ENCODE data around the gene METTL21C. TPM values are rescaled to one million over a fixed set of nuclear protein-coding genes. Genes with fewer than 3 reads are reported as not detected.

METTL21C gene
- total RNA-seq, 1 experiment from 2014 or later = not detected

DNA sequence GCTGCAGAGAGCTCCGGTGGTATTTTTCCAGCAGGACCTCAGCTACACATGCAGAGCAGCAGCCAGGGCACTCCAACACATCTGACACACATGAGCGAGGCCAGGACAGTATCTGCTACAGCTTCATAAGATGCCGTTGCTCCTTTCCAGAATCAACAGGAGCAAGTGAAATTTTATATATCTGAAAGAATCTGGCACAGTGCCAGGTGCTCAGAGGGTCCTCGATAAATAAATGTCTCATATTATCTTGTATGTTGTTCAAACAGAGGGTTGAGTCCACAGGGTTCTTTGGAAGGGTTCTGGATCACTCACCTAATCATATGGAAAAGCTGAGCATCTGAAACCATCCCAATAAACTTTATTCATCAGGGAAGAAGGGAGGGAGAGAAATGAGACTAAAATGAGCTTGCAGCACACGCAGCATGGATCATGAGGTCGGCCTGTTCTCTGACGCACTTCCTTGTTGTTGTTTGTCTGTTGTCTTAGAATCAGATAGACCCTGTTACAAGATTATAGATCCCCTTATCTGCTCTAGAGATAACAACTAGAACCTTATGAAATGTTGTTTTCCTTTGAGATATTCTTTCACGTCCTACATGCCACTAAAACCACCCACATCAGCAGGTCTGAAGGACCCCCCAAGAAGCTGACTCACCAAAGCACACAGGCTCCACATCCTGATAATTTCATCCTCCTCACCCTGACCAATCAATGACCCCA, 3.2 kb upstream of the METTL21C start:
- peaks cover 19% of the 10 kb centered on the region for H3K4me1 ChIP-seq (replicated peaks; ENCODE audit: insufficient read depth)
- CTCF ChIA-PET = no interaction called here
- no TSS peak for BruUV-seq (replicated peaks)

DNA sequence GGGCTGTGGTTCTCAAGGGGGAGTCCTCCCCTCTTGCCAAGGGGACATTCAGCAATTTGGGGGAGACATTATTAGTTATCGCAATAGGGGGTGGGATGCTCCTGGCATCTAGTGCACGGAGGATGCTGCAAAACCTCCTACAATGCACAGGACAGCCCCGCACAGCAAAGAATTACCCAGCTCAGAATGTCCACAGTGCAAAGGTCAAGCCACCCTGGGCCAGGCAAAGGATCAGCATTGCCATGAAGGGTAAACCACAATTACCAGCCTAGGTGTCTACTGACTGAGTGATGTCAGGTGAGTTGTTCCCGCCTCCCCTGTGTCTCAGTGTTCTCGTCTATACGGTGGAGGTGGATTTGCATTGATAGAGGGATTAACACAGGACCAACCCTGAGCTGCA, 2.4 kb upstream of the METTL21C start:
- peaks cover 15% of the 10 kb centered on the region for H3K4me1 ChIP-seq (replicated peaks; ENCODE audit: insufficient read depth)

More for the DNA sequence above, 3.2 kb upstream of the METTL21C start:
- H3K4me2 ChIP-seq = no peak overlapping the region
- H3F3A ChIP-seq (ENCODE audit: insufficient read depth, low read depth) = peaks cover 10% of the 10 kb centered on the region; the same call in 1 of the 2 replicates
- intact Hi-C loops (cut with micrococcal nuclease; ENCODE audit: unreplicated experiment) = no loop called here
- H3K36me3 ChIP-seq (ENCODE audit: low read depth) = no peaks in the 10 kb centered on the region
- no peak overlapping the region for H2AFZ ChIP-seq
- no peaks in the 10 kb centered on the region for H3K27me3 ChIP-seq (ENCODE audit: insufficient read depth, low read depth)
- no peaks in the 10 kb centered on the region for H3K9me3 ChIP-seq (ENCODE audit: insufficient read depth, low read depth)
- no peak for DNase-seq
- no peak overlapping the region for H3K27ac ChIP-seq
- no peaks in the 10 kb centered on the region for H4K20me1 ChIP-seq (ENCODE audit: insufficient read depth)
- H3K9me2 ChIP-seq (ENCODE audit: insufficient read depth) = no peaks in the 10 kb centered on the region
- no peak overlapping the region for H3K4me3 ChIP-seq
- TF ChIP-seq CTCF (conservative IDR thresholded peaks at IDR 0.05) (no peak), EZH2 (IDR thresholded peaks at IDR 0.05; ENCODE audit: low read depth) (no peak)
- H3K79me2 ChIP-seq (ENCODE audit: low read depth) = no peaks in the 10 kb centered on the region
- POLR2A ChIA-PET (ENCODE audit: unreplicated experiment) = no interaction called here

GRCh38 chr13:102696465-102696864, 1.6 kb upstream of the METTL21C start:
- Histone ChIP-seq H2AFZ (no peak overlapping the region), H3K36me3 (ENCODE audit: low read depth) (no peaks in the 10 kb centered on the region), H3K4me1 (replicated peaks; ENCODE audit: insufficient read depth) (peaks cover 15% of the 10 kb centered on the region), H3K27ac (no peak overlapping the region), H4K20me1 (ENCODE audit: insufficient read depth) (no peaks in the 10 kb centered on the region), H3K4me3 (no peak overlapping the region), H3K9me3 (ENCODE audit: insufficient read depth, low read depth) (no peaks in the 10 kb centered on the region), H3K27me3 (ENCODE audit: insufficient read depth, low read depth) (no peaks in the 10 kb centered on the region), H3K79me2 (ENCODE audit: low read depth) (no peaks in the 10 kb centered on the region), H3K9me2 (ENCODE audit: insufficient read depth) (no peaks in the 10 kb centered on the region), H3F3A (ENCODE audit: insufficient read depth, low read depth) (0 out of 2 replicates have a peak, but pooled peaks cover 4% of the 10 kb centered on the region), H3K4me2 (no peak overlapping the region)
- intact Hi-C loops (cut with micrococcal nuclease; ENCODE audit: unreplicated experiment) = no loop called here
- no peak for TF ChIP-seq EZH2 (IDR thresholded peaks at IDR 0.05; ENCODE audit: low read depth)
- TF ChIP-seq CTCF (conservative IDR thresholded peaks at IDR 0.05) = no peak
- CTCF ChIA-PET = no interaction called here
- no peak for DNase-seq
- BruUV-seq (replicated peaks) = no TSS peak
- POLR2A ChIA-PET (ENCODE audit: unreplicated experiment) = no interaction called here

More for the DNA sequence above, 2.4 kb upstream of the METTL21C start:
- POLR2A ChIA-PET (ENCODE audit: unreplicated experiment) = no interaction called here
- BruUV-seq (replicated peaks) = no TSS peak
- no peak for DNase-seq
- H3F3A ChIP-seq (ENCODE audit: insufficient read depth, low read depth) = 0 out of 2 replicates have a peak, but pooled peaks cover 4% of the 10 kb centered on the region
- no peaks in the 10 kb centered on the region for H3K9me2 ChIP-seq (ENCODE audit: insufficient read depth)
- H3K9me3 ChIP-seq (ENCODE audit: insufficient read depth, low read depth) = no peaks in the 10 kb centered on the region
- H4K20me1 ChIP-seq (ENCODE audit: insufficient read depth) = no peaks in the 10 kb centered on the region
- CTCF ChIA-PET = no interaction called here
- H3K4me2 ChIP-seq = no peak overlapping the region
- no peak overlapping the region for H2AFZ ChIP-seq
- H3K79me2 ChIP-seq (ENCODE audit: low read depth) = no peaks in the 10 kb centered on the region
- intact Hi-C loops (cut with micrococcal nuclease; ENCODE audit: unreplicated experiment) = no loop called here
- no peaks in the 10 kb centered on the region for H3K36me3 ChIP-seq (ENCODE audit: low read depth)
- no peaks in the 10 kb centered on the region for H3K27me3 ChIP-seq (ENCODE audit: insufficient read depth, low read depth)
- no peak for TF ChIP-seq EZH2 (IDR thresholded peaks at IDR 0.05; ENCODE audit: low read depth)
- TF ChIP-seq CTCF (conservative IDR thresholded peaks at IDR 0.05) = no peak
- no peak overlapping the region for H3K27ac ChIP-seq
- no peak overlapping the region for H3K4me3 ChIP-seq
